Measurements from ENCODE around the gene SLAMF7. TPM values are rescaled to one million over a fixed set of nuclear protein-coding genes. Genes with fewer than 3 reads are reported as not detected.

SLAMF7 gene
- total and polyA plus RNA-seq, 5 donors from 2014 or later = 0.07 to 0.88 (median 0.17) TPM

DNA sequence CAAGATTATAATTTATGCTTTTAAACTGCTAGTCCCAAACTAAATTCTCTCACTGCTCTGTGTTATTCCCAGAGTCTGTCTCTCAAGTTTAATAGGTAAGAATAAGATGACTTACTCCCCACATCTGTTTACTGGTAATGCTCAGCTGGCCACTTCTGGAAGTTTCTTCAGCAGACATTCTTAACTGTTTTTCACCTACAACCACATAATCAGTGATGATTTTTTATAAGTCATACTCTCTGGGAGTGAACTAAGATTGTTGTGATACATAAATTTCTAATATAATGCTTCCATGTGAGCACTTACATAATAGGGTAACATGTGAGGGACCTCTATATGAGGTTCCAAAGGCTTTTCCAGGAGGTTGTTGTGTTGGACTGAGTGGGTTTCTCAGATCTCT, 8.7 kb downstream of the SLAMF7 start:
- DNase-seq (no peak), ATAC-seq (ENCODE audit: low read depth in 2 of 2) (no peak)
- Histone ChIP-seq H3K27ac (ENCODE audit: insufficient read depth, low read length, poor library complexity, severe bottlenecking) (no peak overlapping the region), H3K27me3 (ENCODE audit: control insufficient read depth, insufficient read depth, low read length) (no peaks in the 10 kb centered on the region), H3K9me3 (ENCODE audit: control insufficient read depth in 2 of 2, low read length in 2 of 2) (no peaks in the 10 kb centered on the region), H3K36me3 (ENCODE audit: control insufficient read depth, insufficient read depth, low read length) (no peaks in the 10 kb centered on the region), H3K4me3 (ENCODE audit: low read depth, low read length) (no peak overlapping the region), H3K4me1 (ENCODE audit: control insufficient read depth, insufficient read depth, low read length, poor library complexity, severe bottlenecking) (no peaks in the 10 kb centered on the region)
- no peaks in the 10 kb centered on the region for H3K36me3 Mint-ChIP-seq
- peaks cover 15% of the 10 kb centered on the region for H3K27me3 Mint-ChIP-seq
- H3K4me3 Mint-ChIP-seq = no peak overlapping the region
- H3K9me3 Mint-ChIP-seq = no peaks in the 10 kb centered on the region
- peaks cover 11 to 21% (median 16%) of the 10 kb centered on the region in 4 donors for H3K4me1 Mint-ChIP-seq
- no peak overlapping the region for H3K27ac Mint-ChIP-seq

DNA sequence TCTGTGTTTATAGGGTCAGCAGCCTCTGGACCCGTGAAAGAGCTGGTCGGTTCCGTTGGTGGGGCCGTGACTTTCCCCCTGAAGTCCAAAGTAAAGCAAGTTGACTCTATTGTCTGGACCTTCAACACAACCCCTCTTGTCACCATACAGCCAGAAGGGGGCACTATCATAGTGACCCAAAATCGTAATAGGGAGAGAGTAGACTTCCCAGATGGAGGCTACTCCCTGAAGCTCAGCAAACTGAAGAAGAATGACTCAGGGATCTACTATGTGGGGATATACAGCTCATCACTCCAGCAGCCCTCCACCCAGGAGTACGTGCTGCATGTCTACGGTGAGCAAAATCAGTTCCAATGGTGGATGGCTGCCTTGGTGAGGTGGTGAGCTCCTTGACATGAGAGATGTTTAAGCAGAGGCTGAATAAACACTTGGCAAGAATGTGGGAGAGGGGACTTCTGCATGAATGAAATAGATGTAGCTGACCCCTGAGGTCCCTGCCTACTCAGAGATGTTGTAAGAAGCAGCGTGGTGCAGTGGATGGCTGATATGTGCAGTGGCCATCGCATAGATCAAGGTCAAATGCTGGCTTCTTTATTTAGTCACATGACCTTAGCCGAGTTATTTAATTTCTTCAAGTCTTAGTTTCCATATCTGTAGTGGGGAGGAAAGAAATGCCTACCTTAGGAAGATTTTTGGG, 9.3 kb downstream of the SLAMF7 start:
- Mint-ChIP-seq H3K4me1 (peaks cover 11 to 18% (median 16%) of the 10 kb centered on the region in 4 donors), H3K27me3 (peaks cover 15% of the 10 kb centered on the region), H3K9me3 (no peaks in the 10 kb centered on the region), H3K27ac (no peak overlapping the region), H3K4me3 (no peak overlapping the region), H3K36me3 (no peaks in the 10 kb centered on the region)
- DNase-seq = no peak
- Histone ChIP-seq H3K4me1 (ENCODE audit: control insufficient read depth, insufficient read depth, low read length, poor library complexity, severe bottlenecking) (no peaks in the 10 kb centered on the region), H3K9me3 (ENCODE audit: control insufficient read depth in 2 of 2, low read length in 2 of 2) (no peaks in the 10 kb centered on the region), H3K27ac (ENCODE audit: insufficient read depth, low read length, poor library complexity, severe bottlenecking) (no peak overlapping the region), H3K4me3 (ENCODE audit: low read depth, low read length) (no peak overlapping the region), H3K27me3 (ENCODE audit: control insufficient read depth, insufficient read depth, low read length) (no peaks in the 10 kb centered on the region), H3K36me3 (ENCODE audit: control insufficient read depth, insufficient read depth, low read length) (no peaks in the 10 kb centered on the region)
- ATAC-seq (ENCODE audit: low read depth in 2 of 2) = no peak

DNA sequence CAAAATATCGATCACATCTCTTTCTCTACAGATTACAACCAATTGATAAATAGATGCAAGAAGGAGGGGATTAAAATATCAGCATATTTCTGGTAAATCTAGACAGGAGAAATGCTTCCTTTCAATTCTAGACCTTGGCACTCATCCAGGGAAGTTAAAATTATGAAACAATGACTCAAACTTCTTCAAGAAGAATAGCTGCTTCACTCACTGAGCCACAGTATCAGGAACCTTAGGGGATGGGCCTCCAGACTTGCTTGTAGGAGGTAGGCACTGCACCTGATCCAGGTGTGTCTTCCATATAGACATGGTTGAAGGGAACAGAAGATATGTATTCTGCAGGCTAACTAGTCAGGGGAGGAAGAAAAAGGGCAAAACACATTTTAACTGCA, 9.8 kb downstream of the SLAMF7 start:
- no peaks in the 10 kb centered on the region for H3K4me1 ChIP-seq (ENCODE audit: control insufficient read depth, insufficient read depth, low read length, poor library complexity, severe bottlenecking)
- H3K36me3 Mint-ChIP-seq = no peaks in the 10 kb centered on the region

DNA sequence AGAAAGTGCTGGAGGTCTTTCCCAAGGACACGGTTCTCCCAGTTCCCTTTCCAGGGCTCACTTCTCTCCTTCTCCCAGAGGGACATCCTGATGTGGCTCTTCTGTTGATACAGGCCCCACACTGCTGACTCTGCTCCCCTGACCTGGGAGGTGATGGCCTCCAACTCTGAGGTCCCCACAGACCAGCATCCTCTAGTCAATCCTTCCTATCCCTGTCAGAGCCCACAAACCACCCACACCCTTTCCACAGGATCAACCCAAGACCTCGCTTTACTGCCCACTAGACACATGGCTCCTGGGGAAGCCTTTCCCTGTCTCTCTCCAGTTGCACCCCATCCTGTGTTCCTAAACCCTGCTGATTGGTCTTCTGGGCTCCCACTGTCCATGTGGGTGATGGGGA, 11.6 kb downstream of the SLAMF7 start:
- ATAC-seq (ENCODE audit: low read depth in 2 of 2) = no peak
- H3K4me3 ChIP-seq (ENCODE audit: low read depth, low read length) = no peak overlapping the region
- no peak for DNase-seq
- Mint-ChIP-seq H3K4me3 (no peak overlapping the region), H3K36me3 (no peaks in the 10 kb centered on the region), H3K9me3 (no peaks in the 10 kb centered on the region), H3K27ac (no peak overlapping the region), H3K27me3 (peaks cover 20% of the 10 kb centered on the region), H3K4me1 (peaks cover 0 to 4% (median 0%) of the 10 kb centered on the region in 4 donors)
- H3K27ac ChIP-seq (ENCODE audit: insufficient read depth, low read length, poor library complexity, severe bottlenecking) = no peak overlapping the region
- H3K27me3 ChIP-seq (ENCODE audit: control insufficient read depth, insufficient read depth, low read length) = no peaks in the 10 kb centered on the region
- H3K36me3 ChIP-seq (ENCODE audit: control insufficient read depth, insufficient read depth, low read length) = no peaks in the 10 kb centered on the region
- no peaks in the 10 kb centered on the region for H3K9me3 ChIP-seq (ENCODE audit: control insufficient read depth in 2 of 2, low read length in 2 of 2)
- H3K4me1 ChIP-seq (ENCODE audit: control insufficient read depth, insufficient read depth, low read length, poor library complexity, severe bottlenecking) = no peaks in the 10 kb centered on the region

More for the DNA sequence above, 9.8 kb downstream of the SLAMF7 start:
- no peak for ATAC-seq (ENCODE audit: low read depth in 2 of 2)
- Mint-ChIP-seq H3K27ac (no peak overlapping the region), H3K9me3 (no peaks in the 10 kb centered on the region), H3K27me3 (peaks cover 15% of the 10 kb centered on the region), H3K4me3 (no peak overlapping the region), H3K4me1 (peaks cover 9 to 16% (median 14%) of the 10 kb centered on the region in 4 donors)
- Histone ChIP-seq H3K9me3 (ENCODE audit: control insufficient read depth in 2 of 2, low read length in 2 of 2) (no peaks in the 10 kb centered on the region), H3K4me3 (ENCODE audit: low read depth, low read length) (no peak overlapping the region), H3K27ac (ENCODE audit: insufficient read depth, low read length, poor library complexity, severe bottlenecking) (no peak overlapping the region), H3K36me3 (ENCODE audit: control insufficient read depth, insufficient read depth, low read length) (no peaks in the 10 kb centered on the region), H3K27me3 (ENCODE audit: control insufficient read depth, insufficient read depth, low read length) (no peaks in the 10 kb centered on the region)
- DNase-seq = no peak

DNA sequence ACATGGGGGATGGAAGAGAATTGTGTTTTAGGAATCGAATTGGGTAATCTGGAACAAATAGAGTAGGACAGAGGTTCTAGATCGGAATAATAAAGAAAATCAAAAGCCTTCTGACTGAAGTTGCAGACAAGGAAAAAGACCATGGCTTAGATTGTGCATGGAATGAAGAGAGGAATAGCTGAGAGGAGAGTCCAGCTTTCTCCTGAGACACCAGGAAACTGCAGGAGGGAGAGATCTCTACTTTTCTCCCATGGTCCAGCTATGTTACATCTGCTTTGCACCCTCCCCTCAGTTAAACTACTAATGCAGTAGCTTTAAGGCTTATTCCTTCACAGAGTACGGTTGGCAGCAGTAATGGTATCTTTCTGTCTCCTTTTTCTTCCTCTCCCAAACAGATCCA, 13.4 kb downstream of the SLAMF7 start:
- no peaks in the 10 kb centered on the region for H3K9me3 ChIP-seq (ENCODE audit: control insufficient read depth in 2 of 2, low read length in 2 of 2)
- H3K27me3 ChIP-seq (ENCODE audit: control insufficient read depth, insufficient read depth, low read length) = no peaks in the 10 kb centered on the region
- Mint-ChIP-seq H3K9me3 (no peaks in the 10 kb centered on the region), H3K27ac (no peak overlapping the region), H3K4me1 (peaks cover 0 to 4% (median 0%) of the 10 kb centered on the region in 4 donors), H3K36me3 (no peaks in the 10 kb centered on the region), H3K27me3 (peaks cover 16% of the 10 kb centered on the region), H3K4me3 (no peak overlapping the region)
- H3K4me3 ChIP-seq (ENCODE audit: low read depth, low read length) = no peak overlapping the region
- no peak overlapping the region for H3K27ac ChIP-seq (ENCODE audit: insufficient read depth, low read length, poor library complexity, severe bottlenecking)
- ATAC-seq (ENCODE audit: low read depth in 2 of 2) (no peak), DNase-seq (no peak)
- H3K4me1 ChIP-seq (ENCODE audit: control insufficient read depth, insufficient read depth, low read length, poor library complexity, severe bottlenecking) = no peaks in the 10 kb centered on the region
- H3K36me3 ChIP-seq (ENCODE audit: control insufficient read depth, insufficient read depth, low read length) = no peaks in the 10 kb centered on the region

DNA sequence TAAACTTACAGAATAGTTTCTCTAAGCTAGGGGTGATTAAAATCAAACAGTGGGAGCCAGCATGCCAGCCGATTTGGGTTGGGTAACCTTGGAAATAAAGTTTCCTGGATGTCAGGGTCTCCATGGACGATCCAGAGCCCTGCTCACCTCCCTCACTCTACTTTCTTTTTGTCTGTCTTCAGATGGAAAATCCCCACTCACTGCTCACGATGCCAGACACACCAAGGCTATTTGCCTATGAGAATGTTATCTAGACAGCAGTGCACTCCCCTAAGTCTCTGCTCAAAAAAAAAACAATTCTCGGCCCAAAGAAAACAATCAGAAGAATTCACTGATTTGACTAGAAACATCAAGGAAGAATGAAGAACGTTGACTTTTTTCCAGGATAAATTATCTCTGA, 13.9 kb downstream of the SLAMF7 start:
- H3K27me3 ChIP-seq (ENCODE audit: control insufficient read depth, insufficient read depth, low read length) = no peaks in the 10 kb centered on the region
- no peak overlapping the region for H3K4me3 ChIP-seq (ENCODE audit: low read depth, low read length)
- H3K9me3 ChIP-seq (ENCODE audit: control insufficient read depth in 2 of 2, low read length in 2 of 2) = no peaks in the 10 kb centered on the region
- Mint-ChIP-seq H3K27ac (no peak overlapping the region), H3K27me3 (peaks cover 13% of the 10 kb centered on the region), H3K4me1 (peaks cover 0 to 4% (median 0%) of the 10 kb centered on the region in 4 donors), H3K9me3 (no peaks in the 10 kb centered on the region), H3K4me3 (no peak overlapping the region), H3K36me3 (no peaks in the 10 kb centered on the region)
- H3K4me1 ChIP-seq (ENCODE audit: control insufficient read depth, insufficient read depth, low read length, poor library complexity, severe bottlenecking) = no peaks in the 10 kb centered on the region
- DNase-seq (no peak), ATAC-seq (ENCODE audit: low read depth in 2 of 2) (no peak)
- H3K36me3 ChIP-seq (ENCODE audit: control insufficient read depth, insufficient read depth, low read length) = no peaks in the 10 kb centered on the region
- no peak overlapping the region for H3K27ac ChIP-seq (ENCODE audit: insufficient read depth, low read length, poor library complexity, severe bottlenecking)

DNA sequence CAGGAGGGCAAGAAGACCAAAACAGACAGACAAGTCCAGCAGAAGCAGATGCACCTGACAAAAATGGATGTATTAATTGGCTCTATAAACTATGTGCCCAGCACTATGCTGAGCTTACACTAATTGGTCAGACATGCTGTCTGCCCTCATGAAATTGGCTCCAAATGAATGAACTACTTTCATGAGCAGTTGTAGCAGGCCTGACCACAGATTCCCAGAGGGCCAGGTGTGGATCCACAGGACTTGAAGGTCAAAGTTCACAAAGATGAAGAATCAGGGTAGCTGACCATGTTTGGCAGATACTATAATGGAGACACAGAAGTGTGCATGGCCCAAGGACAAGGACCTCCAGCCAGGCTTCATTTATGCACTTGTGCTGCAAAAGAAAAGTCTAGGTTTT, 14.5 kb downstream of the SLAMF7 start:
- Histone ChIP-seq H3K36me3 (ENCODE audit: control insufficient read depth, insufficient read depth, low read length) (no peaks in the 10 kb centered on the region), H3K4me3 (ENCODE audit: low read depth, low read length) (no peak overlapping the region), H3K9me3 (ENCODE audit: control insufficient read depth in 2 of 2, low read length in 2 of 2) (no peaks in the 10 kb centered on the region), H3K4me1 (ENCODE audit: control insufficient read depth, insufficient read depth, low read length, poor library complexity, severe bottlenecking) (no peaks in the 10 kb centered on the region), H3K27ac (ENCODE audit: insufficient read depth, low read length, poor library complexity, severe bottlenecking) (no peak overlapping the region), H3K27me3 (ENCODE audit: control insufficient read depth, insufficient read depth, low read length) (no peaks in the 10 kb centered on the region)
- H3K36me3 Mint-ChIP-seq = no peaks in the 10 kb centered on the region
- H3K9me3 Mint-ChIP-seq = no peaks in the 10 kb centered on the region
- DNase-seq (no peak), ATAC-seq (ENCODE audit: low read depth in 2 of 2) (no peak)
- H3K4me1 Mint-ChIP-seq = peaks cover 0 to 4% (median 0%) of the 10 kb centered on the region in 4 donors
- no peak overlapping the region for H3K27ac Mint-ChIP-seq
- H3K4me3 Mint-ChIP-seq = no peak overlapping the region
- peaks cover 9% of the 10 kb centered on the region for H3K27me3 Mint-ChIP-seq

DNA sequence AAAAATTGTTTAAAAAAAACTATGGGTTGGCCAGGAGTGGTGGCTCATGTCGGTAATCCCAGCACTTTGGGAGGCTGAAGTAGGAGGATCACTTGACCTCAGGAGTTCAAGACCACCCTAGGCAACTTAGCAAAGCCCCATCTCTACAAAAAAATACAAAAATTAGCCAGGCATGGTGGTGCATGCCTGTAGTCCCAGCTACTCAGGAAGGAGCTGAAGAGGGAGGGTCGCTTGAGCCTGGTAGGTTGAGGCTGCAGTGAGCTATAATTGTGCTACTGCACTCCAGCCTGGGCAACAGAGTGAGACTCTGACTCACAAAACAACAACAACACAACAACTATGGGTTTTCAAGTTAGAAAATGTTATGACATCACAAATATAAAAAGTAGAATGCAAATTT, 16.4 kb downstream of the SLAMF7 start:
- H3K27me3 ChIP-seq (ENCODE audit: control insufficient read depth, insufficient read depth, low read length) = no peaks in the 10 kb centered on the region
- no peaks in the 10 kb centered on the region for H3K9me3 ChIP-seq (ENCODE audit: control insufficient read depth in 2 of 2, low read length in 2 of 2)
- H3K27ac Mint-ChIP-seq = no peak overlapping the region
- no peak overlapping the region for H3K4me3 ChIP-seq (ENCODE audit: low read depth, low read length)
- DNase-seq (no peak), ATAC-seq (ENCODE audit: low read depth in 2 of 2) (no peak)
- no peak overlapping the region for H3K4me3 Mint-ChIP-seq
- H3K4me1 ChIP-seq (ENCODE audit: control insufficient read depth, insufficient read depth, low read length, poor library complexity, severe bottlenecking) = no peaks in the 10 kb centered on the region
- no peak overlapping the region for H3K27ac ChIP-seq (ENCODE audit: insufficient read depth, low read length, poor library complexity, severe bottlenecking)
- H3K36me3 ChIP-seq (ENCODE audit: control insufficient read depth, insufficient read depth, low read length) = no peaks in the 10 kb centered on the region
- H3K36me3 Mint-ChIP-seq = no peaks in the 10 kb centered on the region
- peaks cover 0 to 4% (median 0%) of the 10 kb centered on the region in 4 donors for H3K4me1 Mint-ChIP-seq
- H3K27me3 Mint-ChIP-seq = peaks cover 5% of the 10 kb centered on the region
- no peaks in the 10 kb centered on the region for H3K9me3 Mint-ChIP-seq

All from CD4-positive, CD25-positive, alpha-beta regulatory T cell (primary cell).